Measurements from ENCODE around the gene SPOCD1.

Gene SPOCD1

DNA sequence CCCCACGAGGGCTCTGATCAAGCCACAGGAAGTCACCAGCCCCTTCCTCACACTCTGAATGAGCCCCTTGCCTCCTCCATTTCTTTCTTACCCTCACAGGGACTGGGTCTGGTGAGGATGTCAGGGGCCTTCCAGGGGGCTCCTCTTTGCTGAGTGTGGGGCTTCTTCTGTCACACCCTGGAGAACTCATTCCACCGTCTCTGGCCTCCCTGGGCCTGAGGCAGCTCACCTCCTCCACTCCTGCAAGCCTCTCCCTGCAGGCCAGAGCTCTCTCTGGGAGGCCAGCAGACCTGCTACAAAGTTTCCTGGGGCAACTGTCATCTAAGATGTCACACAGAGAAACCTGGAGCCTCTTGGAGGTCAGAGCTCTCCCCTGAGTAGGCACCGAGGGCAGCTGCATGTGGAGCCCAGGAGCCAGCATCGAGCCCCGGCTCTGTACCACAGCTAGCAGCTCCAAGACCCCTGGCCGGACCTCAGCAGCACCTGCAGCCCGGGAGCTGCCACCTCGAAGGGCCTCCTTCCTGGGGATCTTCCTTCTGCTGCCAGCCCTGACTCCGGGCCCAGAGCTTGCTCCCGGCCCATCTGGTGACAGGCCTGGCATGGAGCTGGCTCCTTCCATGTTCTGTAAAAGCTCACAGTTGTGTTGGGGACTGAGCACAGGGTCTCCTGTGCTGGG, 1.1 kb downstream of the SPOCD1 start:
- H3K4me3 ChIP-seq (ENCODE audit: low read depth, low read length), result no peak overlapping the region
- TF ChIP-seq, protein P1, sequence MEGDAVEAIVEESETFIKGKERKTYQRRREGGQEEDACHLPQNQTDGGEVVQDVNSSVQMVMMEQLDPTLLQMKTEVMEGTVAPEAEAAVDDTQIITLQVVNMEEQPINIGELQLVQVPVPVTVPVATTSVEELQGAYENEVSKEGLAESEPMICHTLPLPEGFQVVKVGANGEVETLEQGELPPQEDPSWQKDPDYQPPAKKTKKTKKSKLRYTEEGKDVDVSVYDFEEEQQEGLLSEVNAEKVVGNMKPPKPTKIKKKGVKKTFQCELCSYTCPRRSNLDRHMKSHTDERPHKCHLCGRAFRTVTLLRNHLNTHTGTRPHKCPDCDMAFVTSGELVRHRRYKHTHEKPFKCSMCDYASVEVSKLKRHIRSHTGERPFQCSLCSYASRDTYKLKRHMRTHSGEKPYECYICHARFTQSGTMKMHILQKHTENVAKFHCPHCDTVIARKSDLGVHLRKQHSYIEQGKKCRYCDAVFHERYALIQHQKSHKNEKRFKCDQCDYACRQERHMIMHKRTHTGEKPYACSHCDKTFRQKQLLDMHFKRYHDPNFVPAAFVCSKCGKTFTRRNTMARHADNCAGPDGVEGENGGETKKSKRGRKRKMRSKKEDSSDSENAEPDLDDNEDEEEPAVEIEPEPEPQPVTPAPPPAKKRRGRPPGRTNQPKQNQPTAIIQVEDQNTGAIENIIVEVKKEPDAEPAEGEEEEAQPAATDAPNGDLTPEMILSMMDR (IDR thresholded peaks at IDR 0.05; ENCODE audit: insufficient read depth, low read length, missing control alignments), result no peak
- DNase-seq (ENCODE audit: low read depth, low spot score), result no peak
- POLR2A ChIA-PET, result no interaction called here
- CTCF ChIA-PET, result interaction anchor here (1.0 to 6.4 kb wide), 16 partner anchors 9 to 247 kb away, joined by 3 to 89 read pairs (median 6); partner anchors contain the start of gene PTP4A2

DNA sequence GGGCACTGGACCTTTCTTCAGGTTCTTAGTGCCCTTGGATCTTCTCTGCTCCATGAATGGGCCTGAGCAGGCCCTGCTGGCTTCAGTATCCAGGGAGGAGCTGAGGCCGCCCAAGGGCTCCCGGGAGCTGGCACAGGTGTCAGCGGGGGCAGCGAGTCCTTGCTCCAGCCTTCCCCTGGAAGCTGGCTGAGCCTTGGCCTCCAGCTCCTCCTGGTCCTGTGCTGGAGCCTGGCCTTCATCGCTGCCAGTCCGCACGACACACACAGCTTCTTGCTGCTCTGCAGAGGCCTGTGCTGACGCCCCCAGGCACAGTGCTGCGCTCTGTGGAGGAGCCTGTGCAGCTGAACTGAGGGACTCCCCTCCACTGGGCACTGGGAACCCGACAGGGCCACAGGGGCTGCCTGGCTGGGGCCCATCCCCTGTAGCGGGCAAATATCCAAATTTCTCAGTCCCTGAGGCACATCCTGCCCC, 1.7 kb downstream of the SPOCD1 start:
- POLR2A ChIA-PET, result no interaction called here
- no peak for DNase-seq (ENCODE audit: low read depth, low spot score)
- CTCF ChIA-PET, result interaction anchor here (0.6 to 6.4 kb wide), 6 partner anchors 8 to 254 kb away, joined by 3 to 89 read pairs (median 3); partner anchors contain the start of gene PTP4A2
- no peak overlapping the region for H3K4me3 ChIP-seq (ENCODE audit: low read depth, low read length)
- TF ChIP-seq, protein P1 (IDR thresholded peaks at IDR 0.05; ENCODE audit: insufficient read depth, low read length, missing control alignments), result no peak

DNA sequence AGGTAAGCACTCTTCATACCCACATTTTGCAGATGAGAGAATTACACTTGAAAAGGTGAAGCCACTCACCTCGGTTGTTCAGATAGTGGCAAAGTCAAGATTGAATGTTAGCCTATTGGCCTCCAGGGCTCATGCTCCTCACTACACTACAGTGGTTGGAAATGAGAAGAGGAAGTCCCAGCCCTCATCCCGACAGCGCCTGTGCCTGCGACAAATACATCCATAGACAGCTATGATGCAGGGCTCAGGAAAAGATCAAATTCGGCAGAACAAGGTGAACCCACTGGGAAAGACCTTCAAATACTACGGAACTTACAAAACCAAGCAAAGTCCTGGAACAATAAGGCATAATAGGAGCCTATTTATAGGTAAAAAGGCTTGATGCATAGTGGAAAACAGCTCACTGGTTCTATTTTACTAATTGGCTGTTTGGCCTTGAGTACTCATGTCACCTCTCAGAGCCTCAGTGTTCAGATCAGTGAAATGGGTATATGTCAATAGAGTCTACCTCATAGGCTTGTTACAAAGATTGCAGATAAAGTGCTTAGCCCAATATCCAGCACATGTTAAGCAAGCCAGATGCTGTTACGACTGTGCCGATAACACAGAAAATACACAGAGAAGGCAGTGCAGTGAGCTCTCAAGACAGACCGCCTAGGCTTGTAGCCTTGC, 3.5 kb downstream of the SPOCD1 start:
- POLR2A ChIA-PET, result no interaction called here
- CTCF ChIA-PET, result interaction anchor here (1.0 to 6.4 kb wide), 3 partner anchors 11 to 151 kb away, joined by 3 to 89 read pairs (median 11); no protein-coding TSS in a partner anchor
- TF ChIP-seq, protein P1 (IDR thresholded peaks at IDR 0.05; ENCODE audit: insufficient read depth, low read length, missing control alignments), result no peak
- H3K4me3 ChIP-seq (ENCODE audit: low read depth, low read length), result no peak overlapping the region
- DNase-seq (ENCODE audit: low read depth, low spot score), result no peak

DNA sequence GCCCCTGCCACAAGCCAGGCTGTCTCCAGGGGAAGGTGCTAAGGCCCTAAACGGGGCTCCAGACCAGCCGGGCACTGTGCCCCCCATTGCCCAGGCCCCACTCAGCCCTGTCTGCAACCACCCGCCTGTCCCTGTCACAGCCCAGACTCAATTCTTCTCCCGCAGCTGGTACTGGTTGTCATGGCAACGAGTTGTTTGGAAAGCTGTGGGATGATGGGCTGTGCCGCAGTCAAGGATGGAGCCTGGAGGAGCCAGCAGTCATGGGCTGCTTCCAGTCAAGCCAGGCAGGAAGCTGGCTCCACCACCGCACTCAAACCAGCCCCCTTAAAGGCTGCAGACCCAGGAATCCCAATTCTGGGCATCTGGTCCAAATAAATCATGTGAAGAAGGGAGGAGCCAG, 4.2 kb downstream of the SPOCD1 start:
- DNase-seq (ENCODE audit: low read depth, low spot score), result no peak
- CTCF ChIA-PET, result interaction anchor here (1.3 to 3.1 kb wide), 4 partner anchors 12 to 152 kb away, joined by 3 to 11 read pairs (median 7); partner anchors contain the start of gene PTP4A2
- TF ChIP-seq, protein P1 (IDR thresholded peaks at IDR 0.05; ENCODE audit: insufficient read depth, low read length, missing control alignments), result no peak
- POLR2A ChIA-PET, result no interaction called here
- no peak overlapping the region for H3K4me3 ChIP-seq (ENCODE audit: low read depth, low read length)

DNA sequence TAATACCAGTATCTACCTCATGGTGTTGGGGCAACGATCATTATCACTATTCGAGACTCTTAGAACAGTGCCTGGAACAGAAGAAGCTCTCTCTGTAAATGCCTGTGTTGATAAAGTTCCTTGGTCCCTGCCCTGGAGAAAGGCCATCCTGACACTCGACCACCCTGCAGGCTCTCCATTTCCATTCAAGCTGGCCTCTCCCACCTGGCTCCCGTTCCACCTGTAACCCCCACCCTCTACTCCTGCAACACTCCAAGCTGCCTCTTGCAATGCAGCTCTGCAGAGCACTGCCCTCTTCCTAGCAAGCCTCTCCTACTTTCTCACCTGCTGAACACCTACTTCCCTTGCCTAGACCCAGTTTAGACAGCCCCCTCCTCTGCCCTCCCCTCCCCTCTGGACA, 6.1 kb downstream of the SPOCD1 start:
- no peak overlapping the region for H3K4me3 ChIP-seq (ENCODE audit: low read depth, low read length)
- TF ChIP-seq, protein P1 (IDR thresholded peaks at IDR 0.05; ENCODE audit: insufficient read depth, low read length, missing control alignments), result no peak
- ChIA-PET CTCF (interaction anchor here (0.6 to 3.1 kb wide), 3 partner anchors 10 to 154 kb away, joined by 3 to 11 read pairs (median 9); no protein-coding TSS in a partner anchor), POLR2A (no interaction called here)
- DNase-seq (ENCODE audit: low read depth, low spot score), result no peak
